ENCODE results near the gene NFKBIZ.

- TF ChIP-seq ATF3 (CRISPR knock-in tag; conservative IDR thresholded peaks at IDR 0.05) (no peak), ZNF317 (CRISPR knock-in tag; IDR thresholded peaks at IDR 0.05; ENCODE audit: borderline replicate concordance, low read depth) (no peak), NFYB (CRISPR knock-in tag; conservative IDR thresholded peaks at IDR 0.05; ENCODE audit: low read depth) (no peak), CTCF (IDR thresholded peaks at IDR 0.05) (no peak), HMGXB4 (CRISPR knock-in tag; IDR thresholded peaks at IDR 0.05) (no peak), MAX (CRISPR knock-in tag; IDR thresholded peaks at IDR 0.05) (no peak), NR2C2 (CRISPR knock-in tag; IDR thresholded peaks at IDR 0.05) (no peak), USF2 (CRISPR knock-in tag; IDR thresholded peaks at IDR 0.05) (no peak)
Observed at GRCh38 chr3:101847328-101847727, 2.0 kb upstream of the NFKBIZ start.

Data from WTC11 (cell line).